ENCODE results near the gene FOXC2.

Gene FOXC2

GRCh38 chr16:86549076-86549892 is 17.3 kb upstream of the FOXC2 start:
- POLR2A ChIA-PET, result interaction anchor here (1.3 kb wide), 1 partner anchor 8 kb away, joined by 3 read pairs; no protein-coding TSS in a partner anchor
- TF ChIP-seq SP1 (IDR thresholded peaks at IDR 0.05), result no peak
- no peak for TF ChIP-seq HDGF (IDR thresholded peaks at IDR 0.05; ENCODE audit: borderline replicate concordance)
- no peak for TF ChIP-seq BHLHE40 (IDR thresholded peaks at IDR 0.05; ENCODE audit: borderline replicate concordance)
- no peak for TF ChIP-seq FOXA1 (IDR thresholded peaks at IDR 0.05)
- no peak for TF ChIP-seq CTBP1 (IDR thresholded peaks at IDR 0.05; ENCODE audit: borderline replicate concordance)
- TF ChIP-seq ARNT (IDR thresholded peaks at IDR 0.05), result no peak
- no peak for TF ChIP-seq LEF1 (IDR thresholded peaks at IDR 0.05; ENCODE audit: borderline replicate concordance)
- TF ChIP-seq FOXM1 (IDR thresholded peaks at IDR 0.05; ENCODE audit: borderline replicate concordance), result no peak
- TF ChIP-seq L3MBTL2 (conservative IDR thresholded peaks at IDR 0.05), result no peak
- no peak for TF ChIP-seq ELF4 (IDR thresholded peaks at IDR 0.05)
- no peak for TF ChIP-seq ZNF384 (IDR thresholded peaks at IDR 0.05)
- no peak for TF ChIP-seq FOXK2 (IDR thresholded peaks at IDR 0.05)

DNA sequence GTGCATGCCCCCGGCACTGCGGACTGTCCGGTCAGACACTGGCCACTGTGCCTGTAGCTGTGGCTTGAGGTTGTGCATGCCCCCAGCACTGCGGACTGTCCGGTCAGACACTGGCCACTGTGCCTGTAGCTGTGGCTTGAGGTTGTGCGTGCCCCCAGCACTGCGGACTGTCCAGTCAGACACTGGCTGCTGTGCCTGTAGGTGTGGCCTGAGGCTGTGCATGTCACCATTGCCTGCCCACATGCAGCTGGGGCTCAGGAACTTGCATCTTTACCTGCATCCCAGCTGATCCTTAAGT is 16.8 kb upstream of the FOXC2 start:
- TF ChIP-seq SUZ12 (IDR thresholded peaks at IDR 0.05) (no peak), CTBP1 (IDR thresholded peaks at IDR 0.05; ENCODE audit: borderline replicate concordance) (no peak), BHLHE40 (IDR thresholded peaks at IDR 0.05; ENCODE audit: borderline replicate concordance) (no peak), FOXM1 (IDR thresholded peaks at IDR 0.05; ENCODE audit: borderline replicate concordance) (no peak), SP1 (IDR thresholded peaks at IDR 0.05) (no peak), FOXA1 (IDR thresholded peaks at IDR 0.05) (no peak), TARDBP (IDR thresholded peaks at IDR 0.05) (no peak), ELF4 (IDR thresholded peaks at IDR 0.05) (no peak), LEF1 (IDR thresholded peaks at IDR 0.05; ENCODE audit: borderline replicate concordance) (no peak)
- ChIA-PET POLR2A (interaction anchor here (1.3 kb wide), 1 partner anchor 8 kb away, joined by 3 read pairs; no protein-coding TSS in a partner anchor), CTCF (no interaction called here)
- no peak for DNase-seq (ENCODE audit: extremely low spot score)

More at GRCh38 chr16:86549076-86549892, 17.3 kb upstream of the FOXC2 start:
- no peak for DNase-seq (ENCODE audit: extremely low spot score)
- CTCF ChIA-PET, result no interaction called here

DNA sequence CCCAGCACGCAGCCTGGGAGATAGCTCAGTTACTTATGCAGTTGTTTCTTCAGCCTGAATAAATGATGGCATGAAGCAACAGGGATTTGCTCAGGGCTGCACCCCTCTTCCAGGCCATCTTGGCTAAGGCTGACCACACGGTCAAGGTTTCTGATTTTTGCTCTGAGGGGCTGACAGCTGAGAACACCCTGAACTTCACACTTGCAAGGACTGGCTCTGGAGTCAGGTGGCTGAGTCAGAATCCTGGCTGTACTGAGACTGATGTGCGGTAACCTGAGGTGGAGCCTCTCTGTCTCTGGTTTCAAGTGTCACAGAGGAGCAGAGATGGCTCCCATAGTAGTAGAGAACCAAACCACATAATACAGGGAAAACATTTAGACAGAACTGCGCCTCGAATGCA is 16.3 kb upstream of the FOXC2 start:
- ChIA-PET POLR2A (interaction anchor here (1.3 kb wide), 1 partner anchor 9 kb away, joined by 3 read pairs; no protein-coding TSS in a partner anchor), CTCF (no interaction called here)
- TF ChIP-seq ZNF384 (IDR thresholded peaks at IDR 0.05), result no peak
- no peak for TF ChIP-seq SP1 (IDR thresholded peaks at IDR 0.05)
- no peak for TF ChIP-seq FOXA1 (IDR thresholded peaks at IDR 0.05)
- no peak for TF ChIP-seq NFRKB (IDR thresholded peaks at IDR 0.05)
- TF ChIP-seq CTBP1 (IDR thresholded peaks at IDR 0.05; ENCODE audit: borderline replicate concordance), result no peak
- no peak for TF ChIP-seq ARNT (IDR thresholded peaks at IDR 0.05)
- no peak for TF ChIP-seq ELF4 (IDR thresholded peaks at IDR 0.05)
- no peak for TF ChIP-seq HDGF (IDR thresholded peaks at IDR 0.05; ENCODE audit: borderline replicate concordance)
- DNase-seq (ENCODE audit: extremely low spot score), result no peak

- no peak for TF ChIP-seq FOXM1 (IDR thresholded peaks at IDR 0.05; ENCODE audit: borderline replicate concordance)
- ChIA-PET POLR2A (interaction anchor here (0.9 kb wide), 1 partner anchor 704 kb away, joined by 3 read pairs; no protein-coding TSS in a partner anchor), CTCF (no interaction called here)
- DNase-seq (ENCODE audit: extremely low spot score), result no peak
Observed at GRCh38 chr16:86553356-86553755, 13.3 kb upstream of the FOXC2 start.

DNA sequence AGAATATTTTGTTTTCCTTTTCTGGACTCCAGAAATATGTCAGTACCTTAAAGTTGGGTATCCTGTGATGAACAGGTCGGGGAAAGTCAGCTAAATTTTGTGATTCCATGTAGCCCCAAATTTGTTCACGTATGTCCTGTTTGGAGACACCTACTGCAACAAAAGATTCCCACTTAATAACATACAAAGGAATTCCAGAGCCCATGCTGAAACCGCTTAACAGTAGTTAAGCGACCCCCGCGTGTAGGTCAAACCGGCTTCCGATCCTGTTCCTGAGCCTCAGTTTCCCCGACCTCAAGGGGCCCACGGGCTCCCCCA is 12.1 kb upstream of the FOXC2 start:
- no peak for TF ChIP-seq ELF4 (IDR thresholded peaks at IDR 0.05)
- TF ChIP-seq BHLHE40 (IDR thresholded peaks at IDR 0.05; ENCODE audit: borderline replicate concordance), result no peak
- TF ChIP-seq HDGF (IDR thresholded peaks at IDR 0.05; ENCODE audit: borderline replicate concordance), result no peak
- no peak for TF ChIP-seq FOXM1 (IDR thresholded peaks at IDR 0.05; ENCODE audit: borderline replicate concordance)
- TF ChIP-seq SP1 (IDR thresholded peaks at IDR 0.05), result no peak
- no peak for TF ChIP-seq LEF1 (IDR thresholded peaks at IDR 0.05; ENCODE audit: borderline replicate concordance)
- no peak for TF ChIP-seq L3MBTL2 (conservative IDR thresholded peaks at IDR 0.05)
- no peak for TF ChIP-seq TARDBP (IDR thresholded peaks at IDR 0.05)
- TF ChIP-seq FOXA1 (IDR thresholded peaks at IDR 0.05), result no peak
- TF ChIP-seq FOXK2 (IDR thresholded peaks at IDR 0.05), result no peak
- TF ChIP-seq SUZ12 (IDR thresholded peaks at IDR 0.05), result no peak
- no peak for TF ChIP-seq ZNF384 (IDR thresholded peaks at IDR 0.05)
- no peak for TF ChIP-seq CTBP1 (IDR thresholded peaks at IDR 0.05; ENCODE audit: borderline replicate concordance)
- ChIA-PET CTCF (interaction anchor here (1.0 kb wide), 1 partner anchor 724 kb away, joined by 3 read pairs; no protein-coding TSS in a partner anchor), POLR2A (interaction anchor here (0.8 to 1.5 kb wide), 3 partner anchors 16 to 489 kb away, joined by 3 read pairs; no protein-coding TSS in a partner anchor)
- no peak for DNase-seq (ENCODE audit: extremely low spot score)

GRCh38 chr16:86554917-86555703 is 11.5 kb upstream of the FOXC2 start, which contains the start of gene MTHFSD:
Gene MTHFSD, minus strand, starts transcription at chr16:86555235. Its CDS starts 51 bp downstream, at chr16:86555184.
- peak; percentile 98 for DNase-seq (ENCODE audit: extremely low spot score)
- ChIA-PET CTCF (interaction anchor here (1.0 kb wide), 1 partner anchor 724 kb away, joined by 3 read pairs; no protein-coding TSS in a partner anchor), POLR2A (interaction anchor here (0.7 to 1.5 kb wide), 4 partner anchors 15 to 489 kb away, joined by 3 read pairs; no protein-coding TSS in a partner anchor)
- TF ChIP-seq LEF1 (IDR thresholded peaks at IDR 0.05; ENCODE audit: borderline replicate concordance) (no peak), ELF4 (IDR thresholded peaks at IDR 0.05) (no peak), FOXM1 (IDR thresholded peaks at IDR 0.05; ENCODE audit: borderline replicate concordance) (0 out of 2 replicates have a peak, but pooled peaks have one; percentile 5), L3MBTL2 (conservative IDR thresholded peaks at IDR 0.05) (peak; percentile 82)

DNA sequence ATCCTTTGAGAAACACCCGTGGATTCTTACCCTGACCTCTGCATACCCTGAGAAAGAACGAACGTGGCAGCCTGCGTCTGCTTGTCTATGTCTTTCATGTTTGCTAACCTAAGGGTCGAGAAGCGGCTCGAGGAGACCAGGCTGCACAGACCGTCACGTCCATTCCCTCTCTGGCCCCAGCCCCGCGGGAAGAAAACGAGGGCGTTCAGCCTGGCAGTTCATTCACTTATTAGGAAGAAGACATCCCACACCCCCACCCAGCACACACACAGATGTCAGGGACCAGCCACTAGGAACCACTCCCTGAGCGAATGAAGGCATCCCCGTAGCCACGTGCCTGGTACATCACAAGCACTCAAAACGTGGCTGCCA is 10.9 kb upstream of the FOXC2 start:
- POLR2A ChIA-PET, result interaction anchor here (0.7 to 1.5 kb wide), 4 partner anchors 15 to 488 kb away, joined by 3 read pairs; no protein-coding TSS in a partner anchor
- CTCF ChIA-PET, result interaction anchor here (1.0 kb wide), 1 partner anchor 723 kb away, joined by 3 read pairs; no protein-coding TSS in a partner anchor
- no peak for TF ChIP-seq FOXM1 (IDR thresholded peaks at IDR 0.05; ENCODE audit: borderline replicate concordance)
- 0 out of 2 replicates have a peak, but pooled peaks have one; percentile 5 for TF ChIP-seq L3MBTL2 (conservative IDR thresholded peaks at IDR 0.05)

More for the DNA sequence above, 10.9 kb upstream of the FOXC2 start:
- DNase-seq (ENCODE audit: extremely low spot score), result no peak

Measured in HEK293T (cell line).